NT2/D1 (cell line): ENCODE results near the gene HAGHL.

Experiments
- DNase-seq: peaks from one replicate; pipeline ENCODE4 v3.0.0-alpha.2; 2011; ENCODE audit warnings: low read depth, low spot score
- H3K27me3 ChIP-seq: 2 replicates; pipeline ENCODE4 v1.6.0; 2011; ENCODE audit warnings: mild to moderate bottlenecking; ENCODE audit not compliant: insufficient read length, insufficient read depth
- H3K36me3 ChIP-seq: 2 replicates; pipeline ENCODE4 v1.6.1; 2011; ENCODE audit warnings: mild to moderate bottlenecking, low read length, mixed read lengths; ENCODE audit not compliant: insufficient read depth, insufficient read length
- H3K4me1 ChIP-seq: 2 replicates; pipeline ENCODE4 v1.5.1; 2011; ENCODE audit not compliant: insufficient read depth, insufficient read length
- H3K4me3 ChIP-seq: 2 replicates; pipeline ENCODE4 v1.5.1; 2011; ENCODE audit warnings: low read depth; ENCODE audit not compliant: insufficient read length
- H3K9ac ChIP-seq: 2 replicates; pipeline ENCODE4 v1.6.0; 2011; ENCODE audit warnings: low read depth; ENCODE audit not compliant: insufficient read length
- H3K9me3 ChIP-seq: 2 replicates; pipeline ENCODE4 v1.5.1; 2011; ENCODE audit warnings: mild to moderate bottlenecking, low read length; ENCODE audit not compliant: insufficient read depth
- SUZ12 ChIP-seq: IDR thresholded peaks from 2 replicates; pipeline ENCODE4 v1.6.1; 2011; ENCODE audit not compliant: insufficient read length, insufficient read depth; ENCODE audit errors: extremely low read depth
- YY1 ChIP-seq: IDR thresholded peaks from 2 replicates; pipeline ENCODE4 v1.6.1; 2011; ENCODE audit not compliant: insufficient read length, insufficient read depth
- ZNF274 ChIP-seq: IDR thresholded peaks from 2 replicates; pipeline ENCODE4 v1.6.1; 2011; ENCODE audit warnings: mild to moderate bottlenecking, low read depth, low read length

HAGHL gene

DNA sequence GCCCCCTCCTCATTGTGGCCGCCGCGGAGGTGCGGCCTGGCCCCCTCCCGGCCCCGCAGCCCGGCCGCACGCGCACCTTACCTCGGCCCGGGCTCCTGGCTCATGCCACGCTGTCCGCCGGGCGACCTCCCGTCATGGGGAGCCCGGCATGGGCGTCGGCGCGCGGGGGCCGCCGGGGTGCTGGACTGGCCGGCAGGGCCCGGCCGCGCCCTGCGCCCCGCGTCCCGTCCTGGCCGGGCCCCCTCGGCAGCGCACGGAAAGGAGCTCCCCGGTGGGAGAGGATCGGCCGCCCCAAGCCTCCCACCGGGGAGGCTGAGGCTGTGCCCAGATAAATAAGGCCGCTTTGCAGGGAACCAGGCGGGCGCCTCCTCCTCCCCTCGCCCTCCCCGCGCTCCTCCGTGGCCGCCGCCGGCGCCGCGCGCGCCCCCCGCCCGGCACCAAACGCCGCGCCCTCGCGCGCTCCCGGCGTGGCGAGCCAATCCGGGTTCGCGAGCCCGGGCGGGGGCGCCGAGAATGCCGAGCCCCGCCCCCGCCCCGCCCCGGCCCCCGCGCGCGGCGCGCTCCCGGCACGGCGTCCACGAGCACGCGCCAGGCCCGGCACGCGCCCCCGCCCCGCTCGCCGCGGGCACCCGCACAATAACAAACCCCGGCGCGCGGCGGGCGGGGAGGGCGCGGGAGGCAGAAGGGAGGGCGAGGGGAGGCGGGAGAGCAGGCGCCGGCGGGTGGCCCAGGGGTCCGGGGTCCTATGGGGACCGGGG lies 21.3 kb upstream of the HAGHL start, which contains the start of gene FBXL16:
Gene FBXL16, minus strand, starts transcription at position 371 of the 758 bp plus-strand sequence. CDS start 8,396 bp downstream, outside the sequence.
- Histone ChIP-seq H3K4me3 (peak within 1 kb of the TSS; percentile 50), H3K27me3 (peaks cover 97% of the 10 kb centered on the region), H3K36me3 (no peaks in the 10 kb centered on the region), H3K9ac (peak within 1 kb of the TSS; percentile 70), H3K9me3 (no peaks in the 10 kb centered on the region), H3K4me1 (peaks cover 32% of the 10 kb centered on the region)
- DNase-seq: no peak
- TF ChIP-seq YY1 (no peak), ZNF274 (no peak), SUZ12 (no peak)

DNA sequence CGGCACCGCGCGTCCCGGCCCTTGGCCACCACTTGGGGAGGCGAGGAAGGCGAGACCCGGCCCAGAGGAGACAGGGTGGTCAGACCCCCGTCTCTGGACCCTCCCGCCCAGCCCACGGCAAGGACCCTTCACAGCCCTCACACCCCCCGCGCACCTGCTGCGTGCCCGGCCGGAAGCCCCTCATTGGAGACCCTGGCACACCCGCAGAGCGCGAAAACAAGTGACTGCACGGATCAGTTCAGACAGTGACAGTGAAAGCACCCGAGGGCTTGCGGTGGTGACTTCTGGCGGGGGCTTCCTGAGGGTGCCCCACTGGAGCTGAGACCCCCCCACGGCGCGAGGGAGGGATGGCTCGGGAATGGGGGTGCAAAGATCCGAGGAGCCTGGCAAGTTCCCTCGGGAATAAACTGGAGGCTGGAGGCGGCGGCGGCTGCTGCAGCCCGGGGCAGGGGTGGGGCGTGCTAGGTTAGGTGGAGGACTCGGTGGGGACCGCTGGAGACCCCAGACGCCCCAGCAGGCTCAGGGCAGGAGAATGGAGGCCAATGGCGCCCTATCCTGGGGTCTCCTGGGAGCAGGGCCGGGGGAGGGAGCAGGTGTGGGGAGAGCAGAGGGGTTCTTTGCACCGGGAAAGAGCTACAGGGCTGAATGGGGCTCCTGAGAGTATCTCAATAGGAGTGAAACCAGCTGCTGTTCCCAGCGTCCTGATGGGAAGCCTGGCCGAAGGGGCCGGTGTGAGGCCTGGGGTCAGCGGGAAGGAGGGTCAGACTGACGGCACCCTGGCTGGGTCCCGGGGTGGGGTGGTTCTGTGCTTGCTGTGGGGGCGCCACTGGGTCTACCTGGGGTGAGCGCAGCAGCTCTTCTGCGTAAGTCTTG lies 20.5 kb upstream of the HAGHL start:
- no peak for DNase-seq
- Histone ChIP-seq H3K27me3 (peaks cover 97% of the 10 kb centered on the region), H3K9me3 (no peaks in the 10 kb centered on the region), H3K4me1 (peaks cover 35% of the 10 kb centered on the region), H3K36me3 (no peaks in the 10 kb centered on the region), H3K9ac (peak overlapping the region; percentile 56), H3K4me3 (peak overlapping the region; percentile 24)
- TF ChIP-seq YY1 (no peak), SUZ12 (peak; percentile 41), ZNF274 (no peak)

DNA sequence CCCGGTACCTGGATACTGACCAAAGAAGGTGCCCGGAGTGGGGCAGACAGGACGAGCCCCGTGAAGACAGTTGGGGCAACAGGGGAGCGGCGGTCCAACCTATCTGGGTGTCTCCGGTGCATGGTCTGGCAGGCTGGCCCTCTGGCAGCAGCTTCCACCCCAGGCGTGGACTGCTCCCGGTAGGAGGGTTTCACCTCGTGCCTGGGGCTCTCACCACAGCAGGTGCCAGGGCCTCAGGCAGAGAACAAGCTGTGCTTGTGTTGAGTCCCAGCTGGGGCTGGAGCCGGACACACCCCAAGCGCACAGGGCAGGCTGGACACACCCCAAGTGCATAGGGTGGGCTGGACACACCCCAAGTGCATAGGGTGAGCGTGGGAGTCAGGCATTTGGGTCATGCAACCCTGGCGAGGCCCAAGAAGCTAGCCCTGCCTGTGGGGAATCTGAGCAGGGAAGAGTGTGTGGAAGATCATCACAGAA lies 19.8 kb upstream of the HAGHL start:
- Histone ChIP-seq H3K4me1 (peaks cover 32% of the 10 kb centered on the region), H3K9ac (no peak overlapping the region), H3K4me3 (no peak overlapping the region), H3K36me3 (no peaks in the 10 kb centered on the region), H3K9me3 (no peaks in the 10 kb centered on the region), H3K27me3 (peaks cover 93% of the 10 kb centered on the region)
- TF ChIP-seq SUZ12: no peak
- no peak for TF ChIP-seq YY1
- no peak for TF ChIP-seq ZNF274
- DNase-seq: no peak

DNA sequence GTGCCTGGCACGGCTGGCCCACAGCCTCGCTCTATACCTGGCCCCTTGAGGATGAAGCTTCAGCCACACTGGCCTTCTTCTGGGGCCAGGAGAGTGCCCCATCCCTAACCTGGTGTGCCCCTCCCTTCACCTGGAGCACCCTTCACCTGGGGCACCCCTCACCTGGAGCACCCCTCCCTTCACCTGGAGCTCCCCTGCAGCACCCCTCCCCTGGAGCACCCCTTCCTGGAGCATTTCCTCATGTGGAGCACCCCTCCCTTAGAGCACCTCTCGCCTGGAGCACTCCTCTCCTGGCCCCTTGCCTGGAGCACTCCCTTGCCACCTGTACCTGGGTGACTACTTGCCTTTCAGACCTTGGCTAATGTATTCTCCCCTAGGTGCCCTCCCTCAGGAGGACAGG lies 18.9 kb upstream of the HAGHL start:
- no peak for DNase-seq
- peaks cover 84% of the 10 kb centered on the region for H3K27me3 ChIP-seq
- H3K36me3 ChIP-seq: no peaks in the 10 kb centered on the region
- H3K4me1 ChIP-seq: peaks cover 30% of the 10 kb centered on the region
- TF ChIP-seq YY1: no peak
- no peak for TF ChIP-seq SUZ12
- no peak for TF ChIP-seq ZNF274
- no peak overlapping the region for H3K9ac ChIP-seq
- H3K4me3 ChIP-seq: no peak overlapping the region
- no peaks in the 10 kb centered on the region for H3K9me3 ChIP-seq

DNA sequence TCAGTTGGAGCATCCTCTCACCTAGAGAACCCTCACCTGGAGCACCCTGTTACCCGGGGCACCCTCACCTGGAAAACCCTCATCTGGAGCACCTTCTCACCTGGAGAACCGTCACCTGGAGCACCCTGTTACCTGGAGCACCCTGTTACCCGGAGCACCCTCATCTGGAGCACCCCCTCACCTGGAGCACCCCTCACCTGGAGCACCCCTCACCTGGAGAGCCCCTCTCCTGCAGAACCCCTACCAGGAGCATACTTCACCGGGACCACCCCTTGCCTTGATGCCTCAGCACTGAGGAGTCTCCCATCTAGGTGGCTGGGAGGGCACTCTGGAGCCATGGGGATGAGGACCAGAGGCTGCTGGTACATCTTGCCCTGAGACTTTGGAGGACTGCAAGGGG lies 17.9 kb upstream of the HAGHL start:
- peaks cover 34% of the 10 kb centered on the region for H3K4me1 ChIP-seq

DNA sequence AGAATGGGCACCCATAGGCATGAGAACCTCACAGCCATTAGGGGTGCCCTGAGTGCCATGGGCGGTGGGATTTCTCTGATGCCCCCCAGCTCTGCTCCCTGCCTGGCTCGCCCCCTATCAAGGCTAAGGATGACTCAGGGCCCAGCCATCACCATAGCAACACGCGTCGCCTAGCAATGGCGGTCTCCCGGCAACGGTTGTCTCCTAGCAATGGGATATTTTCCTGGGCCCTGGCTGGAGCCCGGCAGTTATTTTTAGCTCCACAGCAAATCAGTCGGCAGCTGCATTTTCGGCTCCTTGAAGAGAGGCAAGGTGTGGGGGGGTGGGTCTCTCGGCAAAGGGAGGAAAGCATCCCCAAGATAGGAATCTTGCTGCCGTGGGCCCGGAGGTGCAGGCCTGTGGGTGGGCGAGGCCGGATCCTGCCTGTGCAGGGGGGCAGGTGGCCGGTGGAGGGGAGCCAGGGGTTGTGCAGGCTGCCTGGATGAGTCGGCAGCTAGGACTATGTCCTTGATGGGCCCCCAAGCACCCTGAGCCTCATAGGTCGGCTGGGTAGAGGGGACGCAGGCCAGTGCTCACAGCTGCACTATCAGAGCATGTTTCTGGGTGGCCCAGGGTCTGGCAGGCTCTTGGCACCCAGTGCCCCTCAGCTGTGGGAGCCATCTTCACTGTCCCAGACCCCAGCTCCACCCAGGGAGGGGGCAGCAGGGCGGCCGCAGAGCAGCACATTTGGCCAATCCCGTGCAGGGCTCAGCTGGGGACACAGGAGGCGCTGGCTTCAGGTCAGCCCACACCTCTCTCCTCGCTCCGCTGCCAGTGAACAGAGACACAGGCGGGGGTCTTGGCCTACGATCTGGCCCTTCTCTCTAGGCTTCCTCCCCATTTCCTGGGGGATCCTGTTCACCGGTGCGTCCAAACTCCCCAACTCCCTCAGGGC lies 17.1 kb upstream of the HAGHL start:
- H3K9me3 ChIP-seq: no peaks in the 10 kb centered on the region
- no peak for TF ChIP-seq ZNF274
- TF ChIP-seq SUZ12: no peak
- TF ChIP-seq YY1: no peak
- no peaks in the 10 kb centered on the region for H3K36me3 ChIP-seq
- DNase-seq: peak; percentile 80
- no peak overlapping the region for H3K4me3 ChIP-seq
- H3K4me1 ChIP-seq: peaks cover 36% of the 10 kb centered on the region
- H3K27me3 ChIP-seq: peaks cover 65% of the 10 kb centered on the region
- peak overlapping the region; percentile 67 for H3K9ac ChIP-seq

More for the DNA sequence above, 17.9 kb upstream of the HAGHL start:
- Histone ChIP-seq H3K4me3 (no peak overlapping the region), H3K36me3 (no peaks in the 10 kb centered on the region), H3K9ac (no peak overlapping the region), H3K27me3 (peaks cover 74% of the 10 kb centered on the region), H3K9me3 (no peaks in the 10 kb centered on the region)
- DNase-seq: no peak
- TF ChIP-seq SUZ12 (no peak), YY1 (no peak), ZNF274 (no peak)
